OCI-LY3 (cell line): ENCODE results near the gene SMCO3.

Experiments used
- H2AFZ ChIP-seq: fragments of 200-600, 300-600 bp; shearing (Covaris generic); 2 replicates; pipeline ENCODE4 v1.6.0; 2014; ENCODE audit warnings: antibody characterized with exemption, low read depth, low read length
- H3K27ac ChIP-seq: fragments of 200-600, 300-600 bp; sonication (generic); 2 replicates; pipeline ENCODE4 v1.5.1; 2014; ENCODE audit warnings: mild to moderate bottlenecking, low read length, moderate library complexity, mixed read lengths
- H3K27me3 ChIP-seq: fragments of 200-600, 300-600 bp; sonication (generic); 2 replicates; pipeline ENCODE4 v1.6.1; 2014; ENCODE audit warnings: low read depth, low read length, mixed read lengths
- H3K36me3 ChIP-seq: fragments of 200-600, 300-600 bp; sonication (generic); replicated peaks from 2 replicates; pipeline ENCODE3; 2014; ENCODE audit warnings: low read depth, low read length, mixed read lengths
- H3K4me1 ChIP-seq: fragments of 300-600, 200-600 bp; sonication (generic); 2 replicates; pipeline ENCODE4 v1.6.1; 2014; ENCODE audit warnings: low read length, mixed read lengths
- H3K4me2 ChIP-seq: fragments of 200-600, 300-600 bp; sonication (generic); 2 replicates; pipeline ENCODE4 v1.6.1; 2014; ENCODE audit warnings: low read length, mixed read lengths
- H3K4me3 ChIP-seq: fragments of 300-600, 200-600 bp; sonication (generic); 2 replicates; pipeline ENCODE4 v1.5.1; 2014; ENCODE audit warnings: antibody characterized with exemption, mild to moderate bottlenecking, low read length, moderate library complexity
- H3K79me2 ChIP-seq: fragments of 300-600, 200-600 bp; shearing (Covaris generic); 2 replicates; pipeline ENCODE4 v1.6.1; 2014; ENCODE audit warnings: mild to moderate bottlenecking, low read length, mixed read lengths
- H3K9ac ChIP-seq: fragments of 300-600, 200-600 bp; shearing (Covaris generic); 2 replicates; pipeline ENCODE4 v1.6.0; 2014; ENCODE audit warnings: mild to moderate bottlenecking, low read length, moderate library complexity
- H3K9me3 ChIP-seq: fragments of 200-600, 300-600 bp; shearing (Covaris generic); 2 replicates; pipeline ENCODE4 v1.6.1; 2014; ENCODE audit warnings: low read length, mixed read lengths; ENCODE audit not compliant: insufficient read depth
- H4K20me1 ChIP-seq: fragments of 200-600, 300-600 bp; sonication (generic); 2 replicates; pipeline ENCODE4 v1.6.1; 2016; ENCODE audit warnings: low read length, mixed read lengths; ENCODE audit not compliant: insufficient read depth
- EZH2phosphoT487 ChIP-seq: fragments of 200-600 bp; shearing (Covaris generic); IDR thresholded peaks from 2 replicates; pipeline ENCODE4 v1.6.1; 2018; ENCODE audit warnings: antibody characterized with exemption, mixed run types, low read depth
- TF ChIP-seq, protein P1 (sequence below): fragments of 200-600, 300-600 bp; sonication (generic); IDR thresholded peaks from 2 replicates; pipeline ENCODE4 v1.5.1; 2014; ENCODE audit warnings: antibody characterized with exemption, low read length, low read depth

The SMCO3 gene

DNA sequence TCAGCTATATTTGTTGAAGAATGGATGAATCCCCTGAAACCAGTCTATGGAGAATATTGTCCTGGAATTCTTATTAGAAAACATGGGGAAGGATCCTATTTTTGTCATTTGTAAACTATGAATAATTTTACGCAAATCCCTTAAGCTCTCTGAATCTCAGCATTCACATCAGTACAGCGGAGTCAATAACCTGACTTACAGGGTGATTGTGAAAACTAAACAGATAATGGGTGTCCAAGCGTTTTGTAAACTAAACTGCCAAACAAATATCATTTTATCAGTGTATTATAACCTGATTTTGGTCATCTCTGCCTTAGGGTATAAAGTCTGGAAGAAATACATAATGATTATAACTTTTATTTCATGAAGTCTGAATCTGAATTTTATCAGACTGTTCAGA is 19.4 kb upstream of the SMCO3 start:
- H4K20me1 ChIP-seq, result no peaks in the 10 kb centered on the region
- H3K9ac ChIP-seq, result no peak overlapping the region
- peaks cover 5% of the 10 kb centered on the region; the same call in 1 of the 2 replicates for H3K4me1 ChIP-seq
- no peaks in the 10 kb centered on the region for H3K9me3 ChIP-seq
- H3K4me3 ChIP-seq, result no peak overlapping the region
- no peaks in the 10 kb centered on the region for H3K36me3 ChIP-seq
- H2AFZ ChIP-seq, result no peak overlapping the region
- H3K27me3 ChIP-seq, result 0 out of 2 replicates have a peak, but pooled peaks cover 4% of the 10 kb centered on the region
- H3K79me2 ChIP-seq, result no peaks in the 10 kb centered on the region
- no peak overlapping the region for H3K27ac ChIP-seq
- no peak for TF ChIP-seq EZH2phosphoT487
- TF ChIP-seq, protein P1, sequence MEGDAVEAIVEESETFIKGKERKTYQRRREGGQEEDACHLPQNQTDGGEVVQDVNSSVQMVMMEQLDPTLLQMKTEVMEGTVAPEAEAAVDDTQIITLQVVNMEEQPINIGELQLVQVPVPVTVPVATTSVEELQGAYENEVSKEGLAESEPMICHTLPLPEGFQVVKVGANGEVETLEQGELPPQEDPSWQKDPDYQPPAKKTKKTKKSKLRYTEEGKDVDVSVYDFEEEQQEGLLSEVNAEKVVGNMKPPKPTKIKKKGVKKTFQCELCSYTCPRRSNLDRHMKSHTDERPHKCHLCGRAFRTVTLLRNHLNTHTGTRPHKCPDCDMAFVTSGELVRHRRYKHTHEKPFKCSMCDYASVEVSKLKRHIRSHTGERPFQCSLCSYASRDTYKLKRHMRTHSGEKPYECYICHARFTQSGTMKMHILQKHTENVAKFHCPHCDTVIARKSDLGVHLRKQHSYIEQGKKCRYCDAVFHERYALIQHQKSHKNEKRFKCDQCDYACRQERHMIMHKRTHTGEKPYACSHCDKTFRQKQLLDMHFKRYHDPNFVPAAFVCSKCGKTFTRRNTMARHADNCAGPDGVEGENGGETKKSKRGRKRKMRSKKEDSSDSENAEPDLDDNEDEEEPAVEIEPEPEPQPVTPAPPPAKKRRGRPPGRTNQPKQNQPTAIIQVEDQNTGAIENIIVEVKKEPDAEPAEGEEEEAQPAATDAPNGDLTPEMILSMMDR, result no peak
- no peak overlapping the region for H3K4me2 ChIP-seq

GRCh38 chr12:14828892-14829291 is 14.9 kb upstream of the SMCO3 start:
- H2AFZ ChIP-seq, result no peak overlapping the region
- H3K27ac ChIP-seq, result no peak overlapping the region
- H3K4me3 ChIP-seq, result no peak overlapping the region

DNA sequence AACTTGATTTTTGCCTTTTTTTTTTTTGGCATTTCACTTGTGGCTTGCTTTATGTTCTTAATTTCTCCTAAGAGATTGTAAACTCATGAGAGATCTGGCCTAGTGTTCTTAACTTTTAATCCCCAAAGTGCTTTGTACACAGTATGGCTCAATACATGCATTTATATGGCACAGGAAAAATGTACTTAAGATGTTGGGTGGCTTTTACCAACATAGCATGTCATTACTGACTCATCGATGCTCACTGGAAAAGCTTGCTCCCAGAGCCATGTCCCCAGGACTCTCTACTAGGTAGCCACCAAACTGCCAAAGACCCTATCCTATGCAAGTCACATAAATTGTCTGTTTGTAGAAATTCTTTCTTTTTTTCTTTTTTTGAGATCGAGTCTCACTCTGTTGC is 13.1 kb upstream of the SMCO3 start:
- Histone ChIP-seq H3K27ac (no peak overlapping the region), H3K9me3 (no peaks in the 10 kb centered on the region), H2AFZ (no peak overlapping the region), H3K36me3 (no peaks in the 10 kb centered on the region), H3K4me2 (no peak overlapping the region), H4K20me1 (no peaks in the 10 kb centered on the region), H3K4me3 (no peak overlapping the region), H3K27me3 (no peaks in the 10 kb centered on the region), H3K9ac (no peak overlapping the region), H3K4me1 (no peaks in the 10 kb centered on the region), H3K79me2 (no peaks in the 10 kb centered on the region)
- no peak for TF ChIP-seq EZH2phosphoT487
- TF ChIP-seq, protein P1, result no peak

More at GRCh38 chr12:14828892-14829291, 14.9 kb upstream of the SMCO3 start:
- Histone ChIP-seq H3K4me1 (no peaks in the 10 kb centered on the region), H3K4me2 (no peak overlapping the region), H3K79me2 (no peaks in the 10 kb centered on the region), H4K20me1 (no peaks in the 10 kb centered on the region), H3K27me3 (0 out of 2 replicates have a peak, but pooled peaks cover 2% of the 10 kb centered on the region), H3K36me3 (no peaks in the 10 kb centered on the region), H3K9ac (no peak overlapping the region), H3K9me3 (no peaks in the 10 kb centered on the region)
- TF ChIP-seq, protein P1, result no peak
- no peak for TF ChIP-seq EZH2phosphoT487

- H3K9me3 ChIP-seq, result no peaks in the 10 kb centered on the region
- no peak overlapping the region for H3K27ac ChIP-seq
- H3K27me3 ChIP-seq, result no peaks in the 10 kb centered on the region
- TF ChIP-seq EZH2phosphoT487, result no peak
- TF ChIP-seq, protein P1, result no peak
- no peak overlapping the region for H3K4me2 ChIP-seq
- H3K9ac ChIP-seq, result no peak overlapping the region
- H3K4me3 ChIP-seq, result no peak overlapping the region
- H3K4me1 ChIP-seq, result peaks cover under 1% of the 10 kb centered on the region; the same call in 1 of the 2 replicates
- H4K20me1 ChIP-seq, result no peaks in the 10 kb centered on the region
- H3K79me2 ChIP-seq, result no peaks in the 10 kb centered on the region
- H2AFZ ChIP-seq, result no peak overlapping the region
- no peaks in the 10 kb centered on the region for H3K36me3 ChIP-seq
Measured at GRCh38 chr12:14826491-14826890, 12.5 kb upstream of the SMCO3 start.
